PC-9 (cell line): Measurements from ENCODE around the gene SLC37A3.
"Not testable (repeated sequence)": the region's sequence is repeated elsewhere in the genome, so short reads cannot be mapped to it uniquely, and the experiment has no call there.

Experiments used
- EZH2 ChIP-seq: fragments of 200-600 bp; sonication (generic); IDR thresholded peaks from 2 replicates; pipeline ENCODE4 v1.8.0; 2017; ENCODE audit warnings: antibody characterized with exemption, low read depth
- TF ChIP-seq, protein P1 (sequence below): fragments of 200-600 bp; sonication (generic); conservative IDR thresholded peaks from 2 replicates; pipeline ENCODE4 v1.6.1; 2017; ENCODE audit warnings: mixed run types, antibody characterized with exemption, mild to moderate bottlenecking, moderate library complexity

DNA sequence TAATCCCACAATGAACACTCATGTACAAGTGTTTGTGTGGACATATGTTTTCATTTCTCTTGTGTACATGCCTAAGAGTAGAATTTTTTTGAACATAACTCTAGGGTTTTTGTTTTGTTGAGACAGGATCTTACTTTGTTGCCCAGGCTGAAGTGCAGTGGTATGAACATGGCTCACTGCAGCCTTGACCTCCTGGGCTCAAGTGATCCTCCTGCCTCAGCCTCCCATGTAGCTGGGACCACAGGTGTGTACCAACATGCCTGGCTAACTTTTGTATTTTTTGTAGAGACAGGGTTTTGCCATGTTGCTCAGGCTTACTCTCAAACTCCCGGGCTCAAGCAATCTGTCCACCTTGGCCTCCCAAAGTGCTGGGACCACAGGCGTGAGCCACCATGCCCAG lies 87.2 kb downstream of the SLC37A3 start:
- TF ChIP-seq, protein P1, sequence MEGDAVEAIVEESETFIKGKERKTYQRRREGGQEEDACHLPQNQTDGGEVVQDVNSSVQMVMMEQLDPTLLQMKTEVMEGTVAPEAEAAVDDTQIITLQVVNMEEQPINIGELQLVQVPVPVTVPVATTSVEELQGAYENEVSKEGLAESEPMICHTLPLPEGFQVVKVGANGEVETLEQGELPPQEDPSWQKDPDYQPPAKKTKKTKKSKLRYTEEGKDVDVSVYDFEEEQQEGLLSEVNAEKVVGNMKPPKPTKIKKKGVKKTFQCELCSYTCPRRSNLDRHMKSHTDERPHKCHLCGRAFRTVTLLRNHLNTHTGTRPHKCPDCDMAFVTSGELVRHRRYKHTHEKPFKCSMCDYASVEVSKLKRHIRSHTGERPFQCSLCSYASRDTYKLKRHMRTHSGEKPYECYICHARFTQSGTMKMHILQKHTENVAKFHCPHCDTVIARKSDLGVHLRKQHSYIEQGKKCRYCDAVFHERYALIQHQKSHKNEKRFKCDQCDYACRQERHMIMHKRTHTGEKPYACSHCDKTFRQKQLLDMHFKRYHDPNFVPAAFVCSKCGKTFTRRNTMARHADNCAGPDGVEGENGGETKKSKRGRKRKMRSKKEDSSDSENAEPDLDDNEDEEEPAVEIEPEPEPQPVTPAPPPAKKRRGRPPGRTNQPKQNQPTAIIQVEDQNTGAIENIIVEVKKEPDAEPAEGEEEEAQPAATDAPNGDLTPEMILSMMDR: not testable (repeated sequence)
- not testable (repeated sequence) for TF ChIP-seq EZH2
